HG03575 (cell line): ENCODE results near the gene PRXL2B.
"Not testable (repeated sequence)": the region's sequence is repeated elsewhere in the genome, so short reads cannot be mapped to it uniquely, and the experiment has no call there.

Source experiments
- ATAC-seq: cut with Tn5 transposase; IDR thresholded peaks from one replicate; pipeline ENCODE4 v1.9.1; 2021; ENCODE audit not compliant: unreplicated experiment, insufficient number of reproducible peaks, low FRiP score; ENCODE audit errors: extremely low read depth

PRXL2B gene

GRCh38 chr1:2561898-2562895 lies 24.4 kb upstream of the PRXL2B start:
- no peak for ATAC-seq

DNA sequence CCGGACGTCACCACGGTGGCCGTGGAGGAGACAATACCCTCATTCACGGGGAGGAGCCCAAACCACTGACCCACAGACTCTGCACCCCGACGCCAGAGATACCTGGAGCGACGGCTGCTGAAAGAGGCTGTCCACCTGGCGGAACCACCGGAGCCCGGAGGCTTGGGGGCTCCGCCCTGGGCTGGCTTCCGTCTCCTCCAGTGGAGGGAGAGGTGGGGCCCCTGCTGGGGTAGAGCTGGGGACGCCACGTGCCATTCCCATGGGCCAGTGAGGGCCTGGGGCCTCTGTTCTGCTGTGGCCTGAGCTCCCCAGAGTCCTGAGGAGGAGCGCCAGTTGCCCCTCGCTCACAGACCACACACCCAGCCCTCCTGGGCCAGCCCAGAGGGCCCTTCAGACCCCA lies 23.4 kb upstream of the PRXL2B start:
- no peak for ATAC-seq

DNA sequence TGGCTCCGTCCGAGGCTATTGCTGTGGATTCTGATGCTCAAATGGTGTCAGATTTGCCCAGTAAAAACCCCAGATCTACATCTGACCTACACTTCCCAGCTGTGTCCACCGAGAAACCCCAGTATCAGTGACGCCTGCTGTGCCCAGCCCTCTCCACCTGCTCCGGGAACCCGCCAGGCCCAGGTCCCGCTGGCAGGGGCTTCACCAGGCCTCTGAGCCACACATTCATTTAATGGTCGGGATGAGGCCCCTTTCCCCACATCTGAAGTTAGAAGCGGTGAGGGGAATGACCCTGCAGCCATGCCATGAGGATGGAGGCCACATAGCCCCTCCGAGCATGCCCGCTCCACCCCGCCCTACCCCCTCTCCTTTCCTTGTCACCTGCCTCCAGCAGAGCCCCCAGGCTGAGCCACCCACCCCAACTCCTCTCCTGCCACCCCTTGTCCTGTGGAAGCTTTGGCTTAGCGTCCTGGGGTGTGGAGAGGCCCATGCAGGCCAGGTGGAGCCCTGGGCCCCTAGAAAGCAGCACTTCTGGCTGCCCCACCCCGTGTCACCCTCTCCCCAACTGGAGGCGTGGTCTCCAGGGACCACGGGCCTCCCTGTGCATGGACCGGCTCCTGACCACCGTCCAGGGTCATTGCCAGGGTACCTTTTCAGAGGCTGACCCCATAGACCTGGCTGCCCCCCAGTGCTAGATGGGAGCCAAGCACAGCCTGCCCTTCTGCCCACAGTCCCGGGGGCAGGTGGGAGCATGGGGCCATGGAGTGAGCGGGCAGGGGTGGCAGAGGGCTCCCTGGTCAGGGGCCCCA lies 22.4 kb upstream of the PRXL2B start:
- ATAC-seq, result no peak

- no peak for ATAC-seq
Observed at GRCh38 chr1:2564815-2565374, 21.7 kb upstream of the PRXL2B start.

GRCh38 chr1:2566101-2567045 lies 20.2 kb upstream of the PRXL2B start:
- ATAC-seq, result no peak

GRCh38 chr1:2567083-2567679 lies 19.4 kb upstream of the PRXL2B start:
- no peak for ATAC-seq

DNA sequence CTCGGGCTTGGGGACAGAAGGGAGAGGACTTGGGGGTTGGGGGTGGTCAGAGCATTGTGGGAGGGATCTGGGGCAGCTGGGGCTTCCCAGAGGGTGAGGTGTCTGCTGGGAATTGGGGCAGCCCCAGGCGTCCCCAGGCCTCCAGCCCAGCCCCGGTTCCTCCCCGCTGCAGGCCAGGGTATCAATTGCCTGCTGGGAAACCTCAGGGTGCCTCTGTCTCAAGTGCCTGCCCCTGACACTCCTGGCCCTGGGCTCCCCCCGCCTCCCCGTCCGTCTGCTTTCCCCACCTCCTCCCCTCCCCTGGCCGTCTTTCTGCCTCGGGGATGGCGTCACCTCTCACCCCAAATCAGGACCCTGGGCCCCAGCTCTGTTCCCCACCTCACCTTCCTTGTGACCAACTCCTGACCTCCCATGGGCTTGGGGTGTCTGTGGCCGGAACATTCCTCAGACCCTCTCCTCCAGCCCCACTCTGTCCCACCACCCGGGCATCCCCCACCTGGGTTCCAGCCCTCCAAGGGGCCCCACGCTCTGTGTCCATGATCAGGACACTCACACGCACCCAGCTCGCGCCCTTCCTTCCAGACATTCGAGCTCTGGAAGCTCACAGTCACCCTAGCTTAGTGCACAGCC lies 18.3 kb upstream of the PRXL2B start:
- ATAC-seq, result not testable (repeated sequence)

GRCh38 chr1:2569060-2569459 lies 17.5 kb upstream of the PRXL2B start:
- no peak for ATAC-seq

- not testable (repeated sequence) for ATAC-seq
Observed at GRCh38 chr1:2569703-2570102, 16.9 kb upstream of the PRXL2B start.

- no peak for ATAC-seq
Observed at GRCh38 chr1:2570332-2570731, 16.2 kb upstream of the PRXL2B start.

- no peak for ATAC-seq
Observed at GRCh38 chr1:2571348-2571747, 15.2 kb upstream of the PRXL2B start.

DNA sequence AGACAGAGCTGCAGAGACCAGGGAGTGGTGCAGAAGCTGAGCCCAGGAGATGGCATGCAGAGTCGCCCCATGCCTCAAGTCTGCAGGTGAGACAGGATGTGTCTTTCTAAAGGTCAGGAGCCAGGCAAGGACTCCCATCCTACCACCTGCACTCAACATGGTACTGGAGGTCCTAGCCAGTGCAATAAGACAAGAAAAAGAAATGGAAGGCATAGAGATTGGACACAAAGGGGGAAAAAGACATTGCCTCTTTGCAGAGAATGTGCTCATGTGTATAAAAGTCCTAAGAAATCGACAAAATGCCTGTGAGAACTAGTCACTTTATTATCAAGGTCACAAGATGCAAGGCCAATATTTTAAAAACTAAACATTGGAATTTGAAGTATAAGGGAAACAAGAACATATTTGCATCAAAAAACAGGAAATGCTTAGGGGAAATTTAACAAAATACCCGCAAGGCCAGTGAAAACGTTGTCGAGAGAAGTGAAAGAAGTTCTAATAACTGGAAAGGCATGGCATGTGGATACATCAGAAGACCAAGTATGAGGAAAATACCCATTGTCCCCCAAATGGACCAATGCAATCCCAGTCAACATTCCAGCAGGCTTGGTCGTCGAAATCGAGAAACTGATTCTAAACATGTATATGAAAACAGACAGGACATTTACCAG lies 13.2 kb upstream of the PRXL2B start:
- ATAC-seq, result no peak

DNA sequence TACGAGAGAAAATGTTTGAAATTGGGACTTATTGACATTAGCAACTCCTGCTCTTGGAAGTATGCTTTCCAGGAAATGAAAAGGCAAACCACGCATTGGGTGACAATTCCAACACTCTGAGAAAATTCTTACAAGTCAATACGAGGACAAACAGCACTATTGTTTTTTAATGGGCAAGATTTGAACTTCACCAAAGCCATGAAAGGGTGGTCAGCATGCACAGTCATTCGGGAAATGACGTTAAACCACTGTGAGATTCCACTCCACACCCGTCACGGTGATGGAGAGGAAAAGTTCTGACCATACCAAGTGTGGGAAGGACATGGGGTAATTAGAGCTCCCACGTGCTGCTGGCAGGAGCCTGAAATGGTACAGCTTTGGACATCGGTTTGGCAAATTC lies 12.2 kb upstream of the PRXL2B start:
- ATAC-seq, result no peak

DNA sequence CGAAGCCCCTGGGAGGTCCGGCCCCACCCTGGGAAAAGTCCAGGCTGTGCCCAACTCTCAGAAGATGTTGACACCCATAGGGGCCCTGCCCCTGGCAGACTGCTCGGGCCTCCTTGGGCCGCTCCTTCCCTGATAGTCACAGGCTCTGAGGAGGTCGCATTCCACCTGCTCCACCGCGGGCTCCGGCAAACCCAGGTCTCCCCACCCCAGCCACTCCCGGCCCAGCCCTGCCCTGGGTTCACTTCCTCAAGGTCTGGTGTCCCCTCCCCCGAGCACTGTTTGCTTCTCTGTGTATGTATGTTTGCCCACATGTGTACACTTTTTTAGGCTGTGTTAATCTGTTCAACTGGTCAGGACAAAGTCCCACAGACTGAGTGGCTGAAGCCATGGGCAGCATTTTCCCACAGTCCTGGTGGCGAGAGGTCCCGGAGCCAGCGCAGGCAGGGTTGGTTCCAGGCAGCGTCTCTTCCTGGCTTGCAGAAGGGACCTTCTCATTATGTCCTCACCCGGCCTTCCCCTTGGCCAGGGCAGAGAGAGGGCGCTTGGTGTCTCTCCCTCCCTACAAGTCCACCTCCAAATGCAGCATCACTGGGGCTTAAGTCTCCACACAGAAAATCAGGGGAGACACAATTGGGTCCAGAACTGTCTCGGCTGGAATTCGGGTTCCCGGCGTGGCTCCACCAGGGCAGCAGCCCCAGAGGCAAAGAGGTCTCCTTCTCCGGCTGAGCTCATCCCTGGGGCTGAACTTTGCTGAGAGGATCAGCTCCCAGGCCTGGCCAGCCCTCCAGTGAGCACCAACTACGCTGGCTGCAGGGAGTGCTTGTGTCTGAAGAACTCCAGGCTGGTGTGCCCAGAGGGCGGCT lies 10.5 kb upstream of the PRXL2B start:
- no peak for ATAC-seq

- ATAC-seq, result not testable (repeated sequence)
Observed at GRCh38 chr1:2577565-2578075, 9.0 kb upstream of the PRXL2B start.

- ATAC-seq, result no peak
Observed at GRCh38 chr1:2578758-2579118, 7.8 kb upstream of the PRXL2B start.
